ENCODE results near the gene CFAP53. TPM values are rescaled to one million over a fixed set of nuclear protein-coding genes. Genes with fewer than 3 reads are reported as not detected.

CFAP53 gene
- total and polyA plus RNA-seq, 2 experiments from 2014 or later, result 0.11 to 0.48 TPM

DNA sequence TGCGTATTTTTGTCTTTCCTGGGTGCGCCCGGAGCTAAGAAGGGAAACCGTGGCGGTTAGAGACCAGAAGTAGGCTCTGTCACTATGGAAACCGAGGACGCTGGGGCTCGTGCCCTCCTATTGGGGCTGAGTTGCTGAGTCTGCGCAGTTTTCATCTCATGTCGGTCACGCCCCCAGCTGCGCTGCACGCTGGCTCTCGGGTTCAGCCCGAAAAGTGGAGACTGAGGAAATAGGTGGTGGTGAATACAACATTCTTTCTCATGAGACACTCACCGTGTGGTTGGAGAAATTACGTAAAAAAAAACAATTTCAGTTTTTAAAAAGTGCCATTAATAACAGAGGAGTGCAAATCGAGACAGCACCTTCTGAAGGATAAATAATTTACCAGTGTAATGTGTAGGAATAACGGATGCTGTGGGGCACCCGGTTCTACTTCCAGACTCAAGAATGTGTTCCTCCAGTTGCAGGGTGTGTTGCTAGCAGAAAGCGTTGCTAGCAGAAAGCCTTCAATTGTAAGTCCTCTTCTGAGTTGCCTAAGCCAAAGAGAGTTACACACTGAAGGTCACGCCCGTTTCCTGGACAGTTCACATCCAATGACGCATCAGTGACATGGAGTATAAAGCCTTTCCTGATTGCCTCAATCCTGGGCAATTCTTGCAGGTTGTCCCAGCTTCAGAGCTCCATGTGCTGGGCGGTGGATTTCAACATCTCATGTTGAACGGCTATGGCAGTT is 41.6 kb upstream of the CFAP53 start:
- Histone ChIP-seq H2AFZ (peak overlapping the region; percentile 89), H4K20me1 (ENCODE audit: insufficient read depth) (no peaks in the 10 kb centered on the region), H3K9me2 (ENCODE audit: insufficient read depth) (no peaks in the 10 kb centered on the region), H3F3A (ENCODE audit: insufficient read depth) (peaks cover 10% of the 10 kb centered on the region; the same call in 1 of the 2 replicates), H3K36me3 (ENCODE audit: low read depth) (no peaks in the 10 kb centered on the region), H3K4me1 (ENCODE audit: insufficient read depth) (no peaks in the 10 kb centered on the region), H3K9ac (peak overlapping the region; percentile 66), H3K79me2 (ENCODE audit: insufficient read depth) (no peaks in the 10 kb centered on the region), H3K9me3 (ENCODE audit: low read depth) (no peaks in the 10 kb centered on the region), H3K27me3 (replicated peaks; ENCODE audit: insufficient read depth) (peaks cover 15% of the 10 kb centered on the region; the same call in 1 of the 2 replicates), H3K27ac (peak overlapping the region; percentile 72), H3K4me3 (peak overlapping the region; percentile 80), H3K4me2 (ENCODE audit: unreplicated experiment) (peak overlapping the region; percentile 99)
- 9 to 10% methylated on average over 26 of the region's 26 CpGs for WGBS, 2 experiments (ENCODE audit: low coverage in 1 of 2, low lambda C conversion rate in 2 of 2, missing lambda C conversion rate in 2 of 2)
- in situ Hi-C loops (cut with MboI), result no loop called here
- peak; percentile 96 for DNase-seq
- TF ChIP-seq EZH2 (IDR thresholded peaks at IDR 0.05; ENCODE audit: insufficient read depth, poor library complexity, severe bottlenecking) (no peak), EZH2phosphoT487 (IDR thresholded peaks at IDR 0.05; ENCODE audit: insufficient read depth, low read depth) (no peak)

DNA sequence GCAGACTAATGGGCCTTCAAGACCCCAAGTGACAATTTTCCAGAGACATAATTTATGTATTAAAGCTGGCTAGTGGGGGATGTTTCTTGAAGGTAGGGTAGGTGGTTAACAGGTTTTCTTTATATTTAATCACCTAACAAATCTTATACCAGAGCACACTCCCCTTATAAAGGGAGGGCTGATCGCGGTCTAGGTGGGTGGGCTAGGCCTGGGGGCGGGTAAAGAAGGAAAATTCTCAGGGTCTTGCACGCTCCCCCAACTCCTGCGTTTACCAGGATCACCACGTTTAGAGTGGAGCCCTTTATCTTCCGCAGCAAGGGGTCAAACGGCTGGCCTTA is 41.1 kb upstream of the CFAP53 start:
- WGBS, 2 experiments (ENCODE audit: low coverage in 1 of 2, low lambda C conversion rate in 2 of 2, missing lambda C conversion rate in 2 of 2), result 0 to 1% methylated on average over 8 of the region's 8 CpGs
- Histone ChIP-seq H3K4me1 (ENCODE audit: insufficient read depth) (no peaks in the 10 kb centered on the region), H3F3A (ENCODE audit: insufficient read depth) (peaks cover 10% of the 10 kb centered on the region; the same call in 1 of the 2 replicates), H3K27ac (no peak overlapping the region; the same call in 1 of the 2 replicates), H3K9me2 (ENCODE audit: insufficient read depth) (no peaks in the 10 kb centered on the region), H3K79me2 (ENCODE audit: insufficient read depth) (no peaks in the 10 kb centered on the region), H3K9me3 (ENCODE audit: low read depth) (no peaks in the 10 kb centered on the region), H3K4me3 (peak overlapping the region; percentile 80), H3K9ac (peak overlapping the region; percentile 66), H4K20me1 (ENCODE audit: insufficient read depth) (no peaks in the 10 kb centered on the region), H3K36me3 (ENCODE audit: low read depth) (no peaks in the 10 kb centered on the region), H3K4me2 (ENCODE audit: unreplicated experiment) (peak overlapping the region; percentile 99), H2AFZ (peak overlapping the region; percentile 89), H3K27me3 (replicated peaks; ENCODE audit: insufficient read depth) (peaks cover 15% of the 10 kb centered on the region; the same call in 1 of the 2 replicates)
- no peak for TF ChIP-seq EZH2 (IDR thresholded peaks at IDR 0.05; ENCODE audit: insufficient read depth, poor library complexity, severe bottlenecking)
- no peak for TF ChIP-seq EZH2phosphoT487 (IDR thresholded peaks at IDR 0.05; ENCODE audit: insufficient read depth, low read depth)
- in situ Hi-C loops (cut with MboI), result no loop called here
- no peak for DNase-seq

DNA sequence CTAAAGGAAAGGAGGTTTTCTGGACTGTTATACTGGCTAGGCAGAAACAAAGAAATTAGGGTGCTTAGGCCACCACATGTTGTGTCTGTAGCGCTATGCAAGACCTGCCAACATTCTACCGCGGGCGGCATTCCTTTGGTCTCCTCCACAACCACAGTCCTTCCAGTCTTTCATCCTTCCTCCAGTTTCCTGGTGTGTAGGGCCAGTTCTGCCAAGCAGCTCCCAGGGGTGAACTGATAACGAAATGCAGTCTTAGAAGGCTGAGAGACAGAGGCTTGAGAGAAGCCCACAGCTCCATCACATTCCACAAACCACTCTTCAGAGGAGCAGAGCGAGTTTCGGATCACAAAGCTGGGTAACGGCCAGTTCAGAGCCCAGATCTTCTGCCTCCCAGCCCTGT is 40.6 kb upstream of the CFAP53 start:
- Histone ChIP-seq H3K79me2 (ENCODE audit: insufficient read depth) (no peaks in the 10 kb centered on the region), H2AFZ (peak overlapping the region; percentile 89), H3K4me3 (peak overlapping the region; percentile 80; the same call in 1 of the 2 replicates), H3K4me2 (ENCODE audit: unreplicated experiment) (peak overlapping the region; percentile 99), H4K20me1 (ENCODE audit: insufficient read depth) (no peaks in the 10 kb centered on the region), H3K9ac (no peak overlapping the region), H3K36me3 (ENCODE audit: low read depth) (no peaks in the 10 kb centered on the region), H3K27me3 (replicated peaks; ENCODE audit: insufficient read depth) (peaks cover 15% of the 10 kb centered on the region; the same call in 1 of the 2 replicates), H3K9me2 (ENCODE audit: insufficient read depth) (no peaks in the 10 kb centered on the region), H3K27ac (no peak overlapping the region), H3K9me3 (ENCODE audit: low read depth) (no peaks in the 10 kb centered on the region), H3F3A (ENCODE audit: insufficient read depth) (peaks cover 10% of the 10 kb centered on the region; the same call in 1 of the 2 replicates), H3K4me1 (ENCODE audit: insufficient read depth) (no peaks in the 10 kb centered on the region)
- DNase-seq, result peak; percentile 23
- in situ Hi-C loops (cut with MboI), result no loop called here
- no peak for TF ChIP-seq EZH2phosphoT487 (IDR thresholded peaks at IDR 0.05; ENCODE audit: insufficient read depth, low read depth)
- no peak for TF ChIP-seq EZH2 (IDR thresholded peaks at IDR 0.05; ENCODE audit: insufficient read depth, poor library complexity, severe bottlenecking)
- 58 to 60% methylated on average over 8 of the region's 8 CpGs for WGBS, 2 experiments (ENCODE audit: low coverage in 1 of 2, low lambda C conversion rate in 2 of 2, missing lambda C conversion rate in 2 of 2)

DNA sequence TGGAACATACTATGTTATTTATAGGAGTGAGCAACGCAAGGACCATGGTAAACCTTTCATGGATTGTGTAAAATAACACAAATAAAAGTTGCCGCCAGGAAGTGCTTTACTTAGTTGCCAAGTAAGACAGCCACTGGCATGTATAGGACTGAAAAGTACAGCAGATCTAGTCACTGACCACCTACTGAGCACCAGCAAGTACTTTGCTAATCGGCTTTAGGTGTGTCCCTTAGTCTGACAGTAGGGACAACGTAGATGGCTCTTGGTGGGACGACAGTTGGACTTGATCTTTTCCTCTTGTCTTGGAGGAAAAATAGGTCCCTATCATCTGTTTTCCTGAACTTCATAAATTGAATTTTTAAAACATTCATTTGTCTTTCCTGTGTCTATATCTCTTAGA is 34.8 kb upstream of the CFAP53 start:
- Histone ChIP-seq H3K9me2 (ENCODE audit: insufficient read depth) (no peaks in the 10 kb centered on the region), H3K27ac (no peak overlapping the region)
- 44 to 56% methylated on average over 5 of the region's 5 CpGs for WGBS, 2 experiments (ENCODE audit: low coverage in 1 of 2, low lambda C conversion rate in 2 of 2, missing lambda C conversion rate in 2 of 2)

More for the DNA sequence above, 34.8 kb upstream of the CFAP53 start:
- H3K36me3 ChIP-seq (ENCODE audit: low read depth), result no peaks in the 10 kb centered on the region
- no peaks in the 10 kb centered on the region for H3F3A ChIP-seq (ENCODE audit: insufficient read depth)
- no peak for DNase-seq
- no peaks in the 10 kb centered on the region for H3K4me1 ChIP-seq (ENCODE audit: insufficient read depth)
- no peaks in the 10 kb centered on the region for H3K9me3 ChIP-seq (ENCODE audit: low read depth)
- H3K4me2 ChIP-seq (ENCODE audit: unreplicated experiment), result no peak overlapping the region
- no peaks in the 10 kb centered on the region for H3K79me2 ChIP-seq (ENCODE audit: insufficient read depth)
- TF ChIP-seq EZH2 (IDR thresholded peaks at IDR 0.05; ENCODE audit: insufficient read depth, poor library complexity, severe bottlenecking) (no peak), EZH2phosphoT487 (IDR thresholded peaks at IDR 0.05; ENCODE audit: insufficient read depth, low read depth) (no peak)
- in situ Hi-C loops (cut with MboI), result no loop called here
- H3K9ac ChIP-seq, result no peak overlapping the region
- H3K4me3 ChIP-seq, result no peak overlapping the region
- no peak overlapping the region for H2AFZ ChIP-seq
- H3K27me3 ChIP-seq (replicated peaks; ENCODE audit: insufficient read depth), result peaks cover 20% of the 10 kb centered on the region
- no peaks in the 10 kb centered on the region for H4K20me1 ChIP-seq (ENCODE audit: insufficient read depth)

Data from GM23248 (cell line).